ENCODE data around the gene IL36B. TPM values are rescaled to one million over a fixed set of nuclear protein-coding genes. Genes with fewer than 3 reads are reported as not detected.

The IL36B gene
- polyA plus RNA-seq, 1 of the 3 experiments (the other 2 are of a cell fraction), result not detected

DNA sequence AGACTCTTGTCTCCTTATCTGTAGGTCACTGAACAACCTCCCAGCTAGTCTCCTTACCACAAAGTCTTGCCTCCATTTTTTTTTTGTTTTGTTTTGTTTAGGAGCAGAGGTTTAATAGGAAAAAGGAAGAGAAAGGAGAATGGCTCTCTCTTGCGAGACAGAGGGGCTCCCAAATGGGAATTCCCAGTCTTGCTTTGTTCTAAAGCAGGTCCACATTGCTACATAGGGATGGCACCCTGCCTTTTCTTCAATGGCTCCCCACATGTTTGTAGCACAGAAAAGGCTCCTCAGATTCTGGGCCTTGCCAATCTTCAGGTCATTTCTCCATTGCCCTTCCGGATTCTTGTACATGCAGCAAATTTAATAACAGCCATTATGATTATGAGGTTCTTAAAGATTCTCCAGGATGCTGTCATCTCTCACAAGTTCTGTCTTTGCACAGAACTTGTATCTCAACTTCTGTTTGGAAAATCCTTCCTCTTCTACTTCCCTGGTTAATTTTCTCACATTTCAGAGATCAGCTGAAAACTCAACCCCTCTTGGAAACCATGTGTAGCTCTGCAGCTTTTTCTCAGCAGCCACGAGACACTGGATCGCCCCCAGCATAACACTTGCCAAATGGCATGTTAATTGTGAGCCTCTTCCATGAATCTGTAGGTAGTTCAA is 38.7 kb upstream of the IL36B start:
- no peak for DNase-seq
- Histone ChIP-seq H3K36me3 (replicated peaks in 1 of 2; ENCODE audit: control insufficient read depth in 1 of 2, insufficient read depth in 2 of 2, low read length in 1 of 2) (no peaks in the 10 kb centered on the region), H3K4me1 (ENCODE audit: control insufficient read depth in 1 of 2, insufficient read depth in 2 of 2, low read depth in 1 of 2, low read length in 1 of 2) (no peaks in the 10 kb centered on the region), H3K4me3 (ENCODE audit: low read depth in 2 of 2, low read length in 1 of 2) (no peak overlapping the region), H3K79me2 (ENCODE audit: insufficient read depth) (no peaks in the 10 kb centered on the region), H3K4me2 (no peak overlapping the region), H2AFZ (ENCODE audit: low read depth) (no peak overlapping the region), H3K9me3 (no peaks in the 10 kb centered on the region), H4K20me1 (ENCODE audit: insufficient read depth) (no peaks in the 10 kb centered on the region), H3F3A (replicated peaks; ENCODE audit: insufficient read depth) (no peaks in the 10 kb centered on the region), H3K27me3 (ENCODE audit: insufficient read depth) (no peaks in the 10 kb centered on the region; the same call in 1 of the 2 replicates), H3K9me2 (no peaks in the 10 kb centered on the region), H3K9ac (no peak overlapping the region), H3K27ac (ENCODE audit: low read depth in 2 of 2, low read length in 1 of 2) (no peak overlapping the region)
- 3% methylated on average over 4 of the region's 4 CpGs for WGBS (ENCODE audit: low lambda C conversion rate)
- POLR2A ChIA-PET, result no interaction called here
- CTCF ChIA-PET, result no interaction called here
- no peak for TF ChIP-seq TCF12 (IDR thresholded peaks at IDR 0.05)

DNA sequence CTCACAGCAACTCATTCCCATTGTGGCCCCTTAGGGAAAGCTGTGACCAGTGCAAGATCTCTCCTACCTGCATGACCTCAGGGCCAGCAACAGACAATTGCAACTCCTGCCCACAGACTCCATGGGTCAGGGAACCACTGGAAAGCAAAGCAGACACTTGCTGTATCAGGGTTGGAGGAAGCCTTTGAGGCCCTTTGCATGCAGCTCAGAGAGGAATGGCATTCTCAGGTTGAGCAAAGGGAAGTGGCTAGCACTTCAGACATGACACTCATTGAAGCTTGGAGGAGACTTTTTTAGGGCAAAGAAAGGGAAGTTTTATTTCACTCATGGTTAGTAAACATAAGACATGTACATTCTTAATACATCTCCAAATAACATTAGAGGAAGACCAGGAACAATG is 37.2 kb upstream of the IL36B start:
- POLR2A ChIA-PET, result no interaction called here
- CTCF ChIA-PET, result interaction anchor here (0.6 to 2.4 kb wide), 2 partner anchors 10 to 109 kb away, joined by 3 to 9 read pairs; no protein-coding TSS in a partner anchor

More for the DNA sequence above, 37.2 kb upstream of the IL36B start:
- H3K4me1 ChIP-seq (ENCODE audit: control insufficient read depth in 1 of 2, insufficient read depth in 2 of 2, low read depth in 1 of 2, low read length in 1 of 2), result no peaks in the 10 kb centered on the region
- no peaks in the 10 kb centered on the region for H3K36me3 ChIP-seq (replicated peaks in 1 of 2; ENCODE audit: control insufficient read depth in 1 of 2, insufficient read depth in 2 of 2, low read length in 1 of 2)
- H3K9ac ChIP-seq, result no peak overlapping the region
- H4K20me1 ChIP-seq (ENCODE audit: insufficient read depth), result no peaks in the 10 kb centered on the region
- TF ChIP-seq, protein P1, sequence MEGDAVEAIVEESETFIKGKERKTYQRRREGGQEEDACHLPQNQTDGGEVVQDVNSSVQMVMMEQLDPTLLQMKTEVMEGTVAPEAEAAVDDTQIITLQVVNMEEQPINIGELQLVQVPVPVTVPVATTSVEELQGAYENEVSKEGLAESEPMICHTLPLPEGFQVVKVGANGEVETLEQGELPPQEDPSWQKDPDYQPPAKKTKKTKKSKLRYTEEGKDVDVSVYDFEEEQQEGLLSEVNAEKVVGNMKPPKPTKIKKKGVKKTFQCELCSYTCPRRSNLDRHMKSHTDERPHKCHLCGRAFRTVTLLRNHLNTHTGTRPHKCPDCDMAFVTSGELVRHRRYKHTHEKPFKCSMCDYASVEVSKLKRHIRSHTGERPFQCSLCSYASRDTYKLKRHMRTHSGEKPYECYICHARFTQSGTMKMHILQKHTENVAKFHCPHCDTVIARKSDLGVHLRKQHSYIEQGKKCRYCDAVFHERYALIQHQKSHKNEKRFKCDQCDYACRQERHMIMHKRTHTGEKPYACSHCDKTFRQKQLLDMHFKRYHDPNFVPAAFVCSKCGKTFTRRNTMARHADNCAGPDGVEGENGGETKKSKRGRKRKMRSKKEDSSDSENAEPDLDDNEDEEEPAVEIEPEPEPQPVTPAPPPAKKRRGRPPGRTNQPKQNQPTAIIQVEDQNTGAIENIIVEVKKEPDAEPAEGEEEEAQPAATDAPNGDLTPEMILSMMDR (IDR thresholded peaks at IDR 0.05), result no peak
- TF ChIP-seq RCOR1 (IDR thresholded peaks at IDR 0.05; ENCODE audit: low read length) (no peak), ELF1 (IDR thresholded peaks at IDR 0.05) (no peak), NFIC (IDR thresholded peaks at IDR 0.05; ENCODE audit: borderline replicate concordance) (no peak), GATA2 (CRISPR knock-in tag; IDR thresholded peaks at IDR 0.05) (no peak), FOXM1 (IDR thresholded peaks at IDR 0.05; ENCODE audit: low read depth) (no peak), SMC3 (IDR thresholded peaks at IDR 0.05; ENCODE audit: low read depth, low read length) (no peak), TAF1 (IDR thresholded peaks at IDR 0.05; ENCODE audit: borderline replicate concordance, low read depth, low read length) (no peak), RFX5 (IDR thresholded peaks at IDR 0.05; ENCODE audit: low read length) (no peak), CHD2 (IDR thresholded peaks at IDR 0.05; ENCODE audit: low read length, partially characterized antibody) (no peak), SIN3A (IDR thresholded peaks at IDR 0.05; ENCODE audit: borderline replicate concordance, low read depth, low read length) (no peak), GABPA (IDR thresholded peaks at IDR 0.05; ENCODE audit: low read depth) (no peak)
- TF ChIP-seq, protein P2, sequence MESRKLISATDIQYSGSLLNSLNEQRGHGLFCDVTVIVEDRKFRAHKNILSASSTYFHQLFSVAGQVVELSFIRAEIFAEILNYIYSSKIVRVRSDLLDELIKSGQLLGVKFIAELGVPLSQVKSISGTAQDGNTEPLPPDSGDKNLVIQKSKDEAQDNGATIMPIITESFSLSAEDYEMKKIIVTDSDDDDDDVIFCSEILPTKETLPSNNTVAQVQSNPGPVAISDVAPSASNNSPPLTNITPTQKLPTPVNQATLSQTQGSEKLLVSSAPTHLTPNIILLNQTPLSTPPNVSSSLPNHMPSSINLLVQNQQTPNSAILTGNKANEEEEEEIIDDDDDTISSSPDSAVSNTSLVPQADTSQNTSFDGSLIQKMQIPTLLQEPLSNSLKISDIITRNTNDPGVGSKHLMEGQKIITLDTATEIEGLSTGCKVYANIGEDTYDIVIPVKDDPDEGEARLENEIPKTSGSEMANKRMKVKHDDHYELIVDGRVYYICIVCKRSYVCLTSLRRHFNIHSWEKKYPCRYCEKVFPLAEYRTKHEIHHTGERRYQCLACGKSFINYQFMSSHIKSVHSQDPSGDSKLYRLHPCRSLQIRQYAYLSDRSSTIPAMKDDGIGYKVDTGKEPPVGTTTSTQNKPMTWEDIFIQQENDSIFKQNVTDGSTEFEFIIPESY (IDR thresholded peaks at IDR 0.05; ENCODE audit: borderline replicate concordance, low read depth), result no peak
- TF ChIP-seq, protein P3, sequence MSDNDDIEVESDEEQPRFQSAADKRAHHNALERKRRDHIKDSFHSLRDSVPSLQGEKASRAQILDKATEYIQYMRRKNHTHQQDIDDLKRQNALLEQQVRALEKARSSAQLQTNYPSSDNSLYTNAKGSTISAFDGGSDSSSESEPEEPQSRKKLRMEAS (IDR thresholded peaks at IDR 0.05; ENCODE audit: low read depth), result no peak
- H3K4me2 ChIP-seq, result no peak overlapping the region
- H2AFZ ChIP-seq (ENCODE audit: low read depth), result no peak overlapping the region
- H3K9me2 ChIP-seq, result no peaks in the 10 kb centered on the region
- no peaks in the 10 kb centered on the region for H3K9me3 ChIP-seq
- H3K27me3 ChIP-seq (ENCODE audit: insufficient read depth), result no peaks in the 10 kb centered on the region; the same call in 1 of the 2 replicates
- H3K4me3 ChIP-seq (ENCODE audit: low read depth in 2 of 2, low read length in 1 of 2), result no peak overlapping the region
- no peaks in the 10 kb centered on the region for H3F3A ChIP-seq (replicated peaks; ENCODE audit: insufficient read depth)
- no peak for DNase-seq
- H3K27ac ChIP-seq (ENCODE audit: low read depth in 2 of 2, low read length in 1 of 2), result no peak overlapping the region
- no peaks in the 10 kb centered on the region for H3K79me2 ChIP-seq (ENCODE audit: insufficient read depth)
